Activated T-cell treated with anti-CD3 and anti-CD28 coated beads for 48 hours (primary cell): ENCODE data around the gene IMPDH1.

Experiments used
- DNase-seq: peaks from one replicate; pipeline ENCODE4 v3.0.0-alpha.2; 2020; ENCODE audit warnings: low read depth

IMPDH1 gene

GRCh38 chr7:128405471-128406313 lies 4.1 kb downstream of the IMPDH1 start:
- peak; percentile 46 for DNase-seq

DNA sequence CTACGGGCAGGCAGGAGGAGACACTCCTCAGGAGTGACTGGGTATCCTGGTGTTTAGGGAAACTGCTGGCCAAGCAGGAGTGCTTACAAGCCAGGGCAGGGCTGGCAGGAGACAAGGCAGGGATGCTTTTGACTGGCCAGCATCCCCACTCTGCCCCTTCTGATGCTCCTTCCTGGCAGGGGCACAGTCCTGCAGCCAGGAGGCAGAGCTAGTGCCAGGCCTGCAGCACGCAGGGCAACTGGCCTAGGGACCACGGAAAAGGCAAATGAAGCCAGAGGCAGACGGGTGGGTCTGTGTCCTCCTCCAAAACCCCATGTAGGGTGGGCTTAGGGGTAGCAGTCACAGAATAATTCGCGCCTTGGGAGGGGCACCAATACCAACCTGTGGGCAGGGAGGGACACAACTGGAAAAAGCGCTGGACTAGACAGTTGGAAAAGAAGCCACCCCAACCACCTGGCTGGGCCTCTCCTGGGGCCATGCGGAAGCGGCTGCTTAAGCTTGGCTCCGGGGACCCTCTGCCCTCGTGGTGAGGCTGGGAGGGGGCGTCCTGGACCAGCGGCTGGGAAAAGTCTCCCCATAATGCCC lies 4.8 kb downstream of the IMPDH1 start:
- no peak for DNase-seq

DNA sequence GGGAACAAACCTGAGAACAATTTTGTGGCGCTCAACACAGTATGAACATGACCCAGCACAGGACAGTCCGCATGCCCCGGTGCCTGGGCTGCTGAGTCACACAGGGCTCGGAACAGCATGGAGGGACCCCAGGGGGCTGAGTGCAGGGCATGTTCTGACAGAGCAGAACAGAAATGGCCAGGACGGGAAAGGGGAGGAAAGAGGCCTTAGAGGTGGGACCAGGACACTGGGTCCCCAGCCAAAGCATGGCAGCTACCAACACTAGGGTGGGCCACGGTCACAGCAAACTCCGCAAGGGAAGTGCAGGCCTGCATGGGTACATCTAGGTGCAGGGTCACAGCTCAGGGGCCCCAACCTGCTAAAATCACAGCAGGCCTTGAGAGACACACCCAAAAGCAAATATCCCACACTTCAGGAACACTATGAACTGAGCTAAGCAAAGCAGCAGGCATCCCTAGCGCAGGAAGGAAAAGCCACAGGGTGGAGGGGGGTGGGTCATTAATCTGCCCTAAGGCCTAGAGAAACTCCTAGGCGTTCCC lies 5.6 kb downstream of the IMPDH1 start:
- no peak for DNase-seq

- DNase-seq: no peak
Measured at GRCh38 chr7:128403676-128404075, 6.1 kb downstream of the IMPDH1 start.

DNA sequence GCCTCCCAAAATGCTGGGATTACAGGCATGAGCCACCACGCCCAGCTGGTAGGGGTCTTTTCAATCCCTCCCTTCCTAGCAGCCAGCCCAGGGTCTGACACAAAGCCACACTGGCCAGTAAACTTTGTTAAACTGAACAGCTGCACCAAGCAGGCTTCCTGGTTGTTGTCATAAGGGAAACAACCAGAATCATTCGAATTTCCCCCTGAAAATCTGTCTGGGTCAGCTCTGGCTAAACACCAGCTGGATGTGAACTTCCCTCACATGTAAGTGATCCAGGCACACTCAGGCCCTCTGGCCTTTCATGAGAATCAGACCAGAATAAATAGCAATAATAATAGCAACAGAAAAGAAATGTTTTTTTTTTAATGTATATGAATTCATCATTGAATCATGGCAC lies 7.4 kb downstream of the IMPDH1 start:
- DNase-seq: no peak

DNA sequence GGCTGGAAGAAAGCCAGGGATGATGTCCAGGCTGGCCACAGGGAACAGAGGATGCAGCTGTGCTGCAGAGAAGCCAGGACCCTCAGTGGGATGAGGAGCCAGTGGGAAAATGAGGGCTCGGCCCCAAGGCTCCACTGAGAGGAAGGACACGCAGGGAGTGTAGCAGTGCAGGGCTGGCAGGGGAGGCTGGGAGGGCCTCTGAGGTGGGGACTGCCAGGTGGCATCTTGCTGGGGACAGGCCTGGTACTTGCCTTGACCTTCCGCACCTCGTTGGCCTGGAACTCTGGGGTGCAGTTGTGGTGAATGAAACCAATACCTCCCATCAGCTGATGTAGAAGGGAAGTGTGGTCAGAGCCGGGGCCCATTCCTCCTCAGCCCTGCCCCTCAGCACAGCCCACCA lies 9.2 kb downstream of the IMPDH1 start:
- no peak for DNase-seq

DNA sequence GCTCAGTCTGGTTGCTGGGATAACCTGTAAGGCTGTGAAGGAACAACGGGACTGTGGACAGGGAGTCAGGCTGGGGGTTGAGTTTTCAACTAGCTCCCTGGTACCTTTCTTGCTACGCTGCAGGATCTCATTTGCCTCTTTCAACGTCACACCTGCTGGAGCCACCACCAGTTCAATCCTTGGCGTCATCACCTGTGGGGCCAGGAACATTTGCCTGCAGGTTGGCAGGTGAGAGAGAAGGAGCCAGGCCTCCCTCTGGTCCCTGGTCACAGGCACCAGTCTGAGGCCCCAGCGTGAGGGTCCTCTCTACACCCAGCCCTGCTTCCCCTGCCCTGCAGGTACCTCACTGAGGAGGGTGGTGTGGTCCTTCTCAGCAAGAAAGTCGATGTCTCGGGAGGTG lies 9.8 kb downstream of the IMPDH1 start:
- DNase-seq: no peak

DNA sequence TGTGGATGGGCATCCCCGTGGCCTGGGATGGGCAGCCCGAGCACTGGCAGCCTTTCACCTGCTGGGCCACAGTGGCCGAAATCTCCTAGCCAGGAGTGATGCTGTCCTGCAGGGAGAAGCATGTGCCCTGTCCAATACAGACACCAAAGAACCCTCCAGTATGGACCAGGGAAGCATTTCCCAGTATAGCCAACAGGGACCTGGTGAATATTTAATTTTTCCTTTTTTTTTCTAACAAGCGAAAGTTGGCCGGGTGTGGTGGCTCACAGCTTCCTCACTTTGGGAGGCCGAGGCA lies 11.0 kb downstream of the IMPDH1 start:
- no peak for DNase-seq

GRCh38 chr7:128398016-128398840 lies 11.6 kb downstream of the IMPDH1 start:
- no peak for DNase-seq

DNA sequence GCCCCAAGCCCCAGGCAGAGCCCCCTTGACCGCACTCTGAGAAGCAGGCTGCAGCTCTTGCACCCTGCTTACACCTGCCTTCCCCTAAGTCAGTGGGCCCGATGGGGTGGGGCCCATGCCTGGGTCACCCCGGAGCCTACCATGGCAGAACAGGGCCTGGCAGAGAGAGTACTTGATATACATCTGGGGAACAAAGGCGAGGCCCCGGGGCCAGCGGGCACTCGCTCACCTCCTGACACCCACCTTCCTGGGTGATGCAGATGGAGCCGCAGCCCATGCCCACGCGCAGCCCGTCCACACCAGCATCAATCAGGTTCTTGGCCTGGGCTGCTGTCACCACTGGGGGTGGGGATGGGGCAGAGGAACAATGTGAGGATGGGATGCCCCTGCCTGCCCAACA lies 13.4 kb downstream of the IMPDH1 start:
- no peak for DNase-seq

- no peak for DNase-seq
Measured at GRCh38 chr7:128395748-128396147, 14.0 kb downstream of the IMPDH1 start.

DNA sequence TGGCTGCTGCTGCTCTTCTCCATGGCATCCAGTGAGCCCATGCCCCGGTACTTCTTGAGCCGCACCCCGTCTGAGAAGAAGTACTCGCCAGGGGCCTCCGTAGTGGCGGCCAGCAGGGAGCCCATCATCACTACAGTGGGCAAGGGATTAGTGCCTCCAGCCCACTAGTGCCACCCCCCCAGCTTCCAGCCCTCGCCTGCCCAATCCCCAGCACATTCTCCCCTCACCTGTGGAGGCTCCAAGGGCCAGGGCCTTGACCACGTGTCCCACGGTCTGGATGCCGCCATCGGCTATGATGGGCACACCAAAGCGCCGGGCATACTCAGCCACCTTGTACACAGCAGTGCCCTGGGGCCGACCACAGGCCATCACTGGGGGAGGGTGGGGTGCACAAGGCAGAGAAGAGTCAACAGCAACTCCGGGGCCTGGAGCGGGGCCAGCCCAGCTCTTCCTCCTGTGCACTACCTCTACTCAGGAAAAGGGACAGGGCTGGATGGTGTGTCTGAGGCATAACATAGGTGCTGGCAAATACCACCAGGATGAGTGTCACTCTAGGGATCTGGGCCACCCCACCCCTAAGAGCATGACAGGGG lies 14.8 kb downstream of the IMPDH1 start:
- no peak for DNase-seq

DNA sequence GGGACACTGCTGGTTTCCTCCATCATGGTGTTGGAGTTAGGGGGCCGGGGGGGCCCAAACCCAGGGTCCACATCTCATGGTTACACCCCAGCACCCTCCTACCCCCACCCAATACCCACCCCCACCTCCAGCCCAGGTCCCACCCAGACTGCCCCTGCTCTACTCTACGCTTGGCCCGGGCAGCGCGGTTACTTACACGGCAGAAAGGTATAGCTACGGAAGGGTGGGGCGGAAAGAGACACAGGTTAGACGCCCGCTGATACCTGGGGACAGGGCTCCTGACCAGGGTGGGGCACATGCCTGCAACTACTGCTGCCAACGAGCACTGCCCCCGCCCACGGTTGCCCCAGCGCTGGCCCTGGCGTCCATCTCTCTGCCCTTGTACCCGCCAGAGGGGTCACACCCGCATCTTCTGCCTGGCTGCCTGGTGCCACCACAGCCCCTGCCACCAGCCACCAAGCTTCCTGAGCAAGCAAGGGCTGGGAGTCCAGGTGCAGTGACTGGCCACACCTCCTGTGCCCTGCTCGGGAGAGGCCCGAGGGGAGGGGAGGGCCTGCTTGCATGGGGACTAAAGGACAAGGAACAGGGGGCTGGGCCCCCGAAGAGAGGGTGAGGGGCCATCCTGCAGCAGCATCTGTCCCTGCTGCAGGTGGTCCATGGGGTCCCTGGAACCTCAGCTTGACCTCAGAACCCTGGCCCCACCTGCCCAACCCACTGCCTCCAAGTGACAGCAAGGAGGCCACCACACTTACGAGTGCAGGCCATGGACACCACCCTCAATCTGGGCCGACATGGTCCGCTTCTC lies 16.1 kb downstream of the IMPDH1 start:
- DNase-seq: no peak

DNA sequence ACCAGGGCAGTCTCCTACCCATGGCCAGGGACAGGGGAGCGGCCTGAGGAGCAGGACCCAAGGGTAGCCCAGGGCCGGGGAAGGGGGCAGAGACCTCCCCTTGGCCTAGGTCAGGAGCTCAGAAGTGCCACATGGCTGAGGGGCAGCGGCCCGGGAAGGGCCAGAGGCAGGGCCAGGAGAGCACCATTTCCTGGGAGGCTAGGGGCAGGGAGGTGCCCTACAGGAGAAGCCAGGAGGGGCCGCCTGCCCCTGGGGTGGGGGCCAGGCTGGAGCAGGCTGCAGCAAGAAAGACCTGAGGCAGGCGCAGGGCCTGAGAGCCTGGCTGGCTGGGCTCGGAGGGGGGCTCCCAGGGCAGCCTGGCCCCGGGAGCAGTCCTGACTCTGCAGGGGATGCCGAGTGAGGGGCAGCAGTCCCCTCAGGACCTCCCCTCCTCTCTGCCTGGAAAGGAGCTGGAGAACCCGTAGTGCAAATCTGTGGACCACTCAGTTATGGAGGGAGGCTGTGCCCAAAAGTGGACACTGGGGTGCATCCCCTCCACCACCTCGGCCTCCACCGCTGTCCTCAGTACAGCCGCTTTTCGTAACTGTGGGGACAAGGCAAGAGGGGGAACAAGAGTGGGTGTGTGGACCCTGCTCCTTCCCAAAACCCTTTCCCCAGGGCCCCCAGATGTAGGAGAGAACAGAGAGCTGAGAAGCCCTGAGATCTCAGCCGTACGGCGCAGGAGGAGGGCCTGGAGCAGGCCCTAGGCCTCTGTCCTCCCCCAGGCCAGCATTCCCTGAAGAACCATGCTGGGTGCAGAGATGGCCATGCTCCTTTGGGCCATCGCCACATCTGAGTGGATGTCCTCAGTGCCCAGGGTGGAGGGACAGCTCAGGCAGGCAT lies 17.1 kb downstream of the IMPDH1 start:
- no peak for DNase-seq

- no peak for DNase-seq
Measured at GRCh38 chr7:128391805-128392204, 18.0 kb downstream of the IMPDH1 start.

DNA sequence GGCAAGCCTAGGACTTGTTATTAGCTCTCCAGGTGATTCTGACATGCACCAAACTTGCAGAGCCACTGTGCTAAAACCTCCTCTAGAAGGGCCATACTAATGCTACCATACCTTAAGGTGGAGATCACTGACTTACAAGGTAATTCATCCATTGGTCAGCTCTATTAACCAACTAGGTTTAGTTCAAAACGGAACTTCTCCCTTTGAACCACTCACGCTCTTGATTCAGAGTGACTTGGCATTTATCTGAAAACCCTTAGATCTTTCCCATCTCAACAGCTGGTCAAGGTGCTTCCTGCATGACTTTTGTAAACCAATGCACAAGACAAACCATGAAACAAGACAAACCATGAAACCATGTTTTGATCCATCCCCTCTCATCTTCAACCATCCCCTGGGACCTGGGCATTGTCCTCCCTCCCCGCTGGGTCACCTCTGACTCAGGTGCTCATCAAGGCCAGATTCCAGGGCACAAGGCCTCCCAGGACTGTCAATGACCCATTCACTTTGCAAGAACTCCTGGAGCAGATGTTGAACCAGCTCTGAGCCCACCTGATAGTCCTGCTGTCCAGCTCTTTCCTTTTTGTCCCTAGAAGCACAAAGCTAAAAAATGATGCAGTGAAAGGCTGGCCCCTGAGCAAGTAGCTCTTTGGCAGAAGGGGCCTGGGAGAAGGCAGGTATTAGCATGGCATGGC lies 18.8 kb downstream of the IMPDH1 start:
- DNase-seq: no peak

- DNase-seq: no peak
Measured at GRCh38 chr7:128389618-128390329, 20.0 kb downstream of the IMPDH1 start.

- DNase-seq: no peak
Measured at GRCh38 chr7:128389085-128389617, 20.6 kb downstream of the IMPDH1 start.

DNA sequence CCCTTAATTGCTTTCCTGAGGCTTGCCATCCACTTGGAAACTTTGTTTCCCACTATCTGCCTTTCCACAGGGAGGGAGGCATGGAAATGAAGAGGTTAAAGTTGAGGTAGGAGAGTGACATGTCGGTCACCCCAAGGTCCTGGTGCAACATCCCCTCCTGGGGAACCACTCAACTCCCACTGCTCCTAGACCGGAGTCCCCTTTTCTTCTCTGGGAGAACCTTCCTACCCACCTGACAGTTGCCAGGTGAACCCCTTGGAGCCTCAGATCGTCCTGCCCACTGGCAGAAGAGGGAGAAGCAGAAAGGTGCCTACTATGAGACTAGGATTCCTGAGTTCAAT lies 21.7 kb downstream of the IMPDH1 start:
- DNase-seq: no peak
